22Rv1 (cell line): ENCODE data around the gene WDFY4.

ENCODE experiments used
- ZFX ChIP-seq: fragments of 450-650 bp; IDR thresholded peaks from 2 replicates; pipeline ENCODE4 v1.6.1; 2017; ENCODE audit warnings: antibody characterized with exemption, borderline replicate concordance
- TF ChIP-seq, protein P1 (sequence below): fragments of 450-650 bp; IDR thresholded peaks from 2 replicates; pipeline ENCODE4 v1.5.1; 2017; ENCODE audit warnings: mild to moderate bottlenecking

DNA sequence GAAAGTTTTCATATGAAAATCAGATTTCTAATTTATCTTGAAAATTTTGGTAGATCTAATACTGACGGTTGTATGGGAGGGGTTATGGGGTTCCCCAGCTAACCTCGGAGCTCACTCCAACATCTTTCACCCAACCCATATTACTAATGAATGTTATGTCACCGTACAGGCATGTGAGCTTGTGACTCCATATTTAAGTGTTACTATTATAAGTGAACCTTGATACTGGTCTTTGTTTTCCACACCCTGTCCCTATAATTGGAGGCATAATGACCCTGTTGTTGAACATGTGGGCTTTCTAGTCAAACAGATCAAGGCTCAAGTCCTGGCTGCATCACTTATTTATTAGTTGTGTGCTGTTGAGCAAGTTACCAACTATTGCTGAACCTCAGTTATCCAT, 27.2 kb downstream of the WDFY4 start:
- TF ChIP-seq, protein P1, sequence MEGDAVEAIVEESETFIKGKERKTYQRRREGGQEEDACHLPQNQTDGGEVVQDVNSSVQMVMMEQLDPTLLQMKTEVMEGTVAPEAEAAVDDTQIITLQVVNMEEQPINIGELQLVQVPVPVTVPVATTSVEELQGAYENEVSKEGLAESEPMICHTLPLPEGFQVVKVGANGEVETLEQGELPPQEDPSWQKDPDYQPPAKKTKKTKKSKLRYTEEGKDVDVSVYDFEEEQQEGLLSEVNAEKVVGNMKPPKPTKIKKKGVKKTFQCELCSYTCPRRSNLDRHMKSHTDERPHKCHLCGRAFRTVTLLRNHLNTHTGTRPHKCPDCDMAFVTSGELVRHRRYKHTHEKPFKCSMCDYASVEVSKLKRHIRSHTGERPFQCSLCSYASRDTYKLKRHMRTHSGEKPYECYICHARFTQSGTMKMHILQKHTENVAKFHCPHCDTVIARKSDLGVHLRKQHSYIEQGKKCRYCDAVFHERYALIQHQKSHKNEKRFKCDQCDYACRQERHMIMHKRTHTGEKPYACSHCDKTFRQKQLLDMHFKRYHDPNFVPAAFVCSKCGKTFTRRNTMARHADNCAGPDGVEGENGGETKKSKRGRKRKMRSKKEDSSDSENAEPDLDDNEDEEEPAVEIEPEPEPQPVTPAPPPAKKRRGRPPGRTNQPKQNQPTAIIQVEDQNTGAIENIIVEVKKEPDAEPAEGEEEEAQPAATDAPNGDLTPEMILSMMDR: no peak
- no peak for TF ChIP-seq ZFX
